Measurements from ENCODE around the gene ARMH3. TPM values are rescaled to one million over a fixed set of nuclear protein-coding genes. Genes with fewer than 3 reads are reported as not detected.

The ARMH3 gene
- total RNA-seq, 1 experiment from 2014 or later = 17.1 TPM

DNA sequence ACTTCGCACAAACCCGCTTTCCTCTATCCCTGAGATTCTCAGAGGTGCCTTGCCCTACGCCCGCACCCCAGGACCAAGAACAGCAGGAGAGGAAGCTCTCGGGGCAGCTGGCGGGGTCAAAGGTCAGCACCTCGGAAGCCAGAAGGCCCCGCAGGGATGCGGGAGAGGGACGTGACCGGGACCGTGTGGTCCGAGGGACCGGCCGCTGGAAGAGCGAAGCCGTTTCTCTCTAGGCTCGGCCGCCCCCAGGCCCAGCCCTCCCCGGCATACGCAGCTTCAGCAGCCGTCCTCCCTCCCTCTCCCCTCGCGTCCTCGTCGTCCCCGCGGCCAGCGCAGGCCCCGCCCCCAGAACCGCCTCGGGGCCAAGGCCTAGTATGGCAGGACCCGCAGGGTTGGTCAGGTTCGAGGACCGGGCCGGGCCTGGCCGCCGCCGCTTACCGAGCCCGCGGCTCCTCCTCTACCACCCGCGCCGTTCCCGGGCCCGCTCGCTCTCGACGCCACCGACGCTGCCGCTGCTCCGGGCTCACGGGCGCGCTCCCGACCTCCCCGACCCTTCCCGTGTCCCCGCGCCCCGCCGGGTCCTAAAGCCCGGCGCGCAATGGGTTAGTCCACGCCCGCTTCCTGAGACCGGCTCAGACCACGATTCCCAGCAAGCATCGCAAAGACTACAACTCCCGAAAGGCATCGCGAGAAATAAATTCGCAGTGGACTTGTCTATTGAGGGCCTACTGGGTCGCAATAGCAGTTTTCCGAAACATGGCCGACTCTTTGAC lies at the start of gene ARMH3 (continued):
- TF ChIP-seq STAT6 (CRISPR knock-in tag; conservative IDR thresholded peaks at IDR 0.05; ENCODE audit: low read depth) (no peak), ZNF232 (CRISPR knock-in tag; IDR thresholded peaks at IDR 0.05) (peak; percentile 79; the same call in 1 of the 2 replicates), ZBTB21 (CRISPR knock-in tag; IDR thresholded peaks at IDR 0.05; ENCODE audit: borderline replicate concordance) (peak; percentile 70; the same call in 1 of the 2 replicates)

- no peaks in the 10 kb centered on the region for H3K4me1 Mint-ChIP-seq
- H3K36me3 Mint-ChIP-seq = peaks cover 14% of the 10 kb centered on the region
- ChIA-PET POLR2A (interaction anchor here (1.5 kb wide), 1 partner anchor 12 kb away, joined by 8 read pairs; no protein-coding TSS in a partner anchor), CTCF (interaction anchor here (0.6 to 2.2 kb wide), 4 partner anchors 10 to 266 kb away, joined by 4 to 9 read pairs (median 6); no protein-coding TSS in a partner anchor)
- no peak overlapping the region for H3K4me3 Mint-ChIP-seq
- no peaks in the 10 kb centered on the region for H3K9me3 Mint-ChIP-seq
- no peak for TF ChIP-seq ELF4 (CRISPR knock-in tag; IDR thresholded peaks at IDR 0.05; ENCODE audit: low read depth)
- TF ChIP-seq, protein P1, sequence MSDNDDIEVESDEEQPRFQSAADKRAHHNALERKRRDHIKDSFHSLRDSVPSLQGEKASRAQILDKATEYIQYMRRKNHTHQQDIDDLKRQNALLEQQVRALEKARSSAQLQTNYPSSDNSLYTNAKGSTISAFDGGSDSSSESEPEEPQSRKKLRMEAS (CRISPR knock-in tag; IDR thresholded peaks at IDR 0.05) = no peak
- no peak for TF ChIP-seq ZNF423 (CRISPR knock-in tag; IDR thresholded peaks at IDR 0.05)
- no peak for TF ChIP-seq IRF2 (CRISPR knock-in tag; IDR thresholded peaks at IDR 0.05; ENCODE audit: borderline replicate concordance, low read depth)
- TF ChIP-seq ZNF416 (CRISPR knock-in tag; IDR thresholded peaks at IDR 0.05) = no peak
- TF ChIP-seq, protein P2, sequence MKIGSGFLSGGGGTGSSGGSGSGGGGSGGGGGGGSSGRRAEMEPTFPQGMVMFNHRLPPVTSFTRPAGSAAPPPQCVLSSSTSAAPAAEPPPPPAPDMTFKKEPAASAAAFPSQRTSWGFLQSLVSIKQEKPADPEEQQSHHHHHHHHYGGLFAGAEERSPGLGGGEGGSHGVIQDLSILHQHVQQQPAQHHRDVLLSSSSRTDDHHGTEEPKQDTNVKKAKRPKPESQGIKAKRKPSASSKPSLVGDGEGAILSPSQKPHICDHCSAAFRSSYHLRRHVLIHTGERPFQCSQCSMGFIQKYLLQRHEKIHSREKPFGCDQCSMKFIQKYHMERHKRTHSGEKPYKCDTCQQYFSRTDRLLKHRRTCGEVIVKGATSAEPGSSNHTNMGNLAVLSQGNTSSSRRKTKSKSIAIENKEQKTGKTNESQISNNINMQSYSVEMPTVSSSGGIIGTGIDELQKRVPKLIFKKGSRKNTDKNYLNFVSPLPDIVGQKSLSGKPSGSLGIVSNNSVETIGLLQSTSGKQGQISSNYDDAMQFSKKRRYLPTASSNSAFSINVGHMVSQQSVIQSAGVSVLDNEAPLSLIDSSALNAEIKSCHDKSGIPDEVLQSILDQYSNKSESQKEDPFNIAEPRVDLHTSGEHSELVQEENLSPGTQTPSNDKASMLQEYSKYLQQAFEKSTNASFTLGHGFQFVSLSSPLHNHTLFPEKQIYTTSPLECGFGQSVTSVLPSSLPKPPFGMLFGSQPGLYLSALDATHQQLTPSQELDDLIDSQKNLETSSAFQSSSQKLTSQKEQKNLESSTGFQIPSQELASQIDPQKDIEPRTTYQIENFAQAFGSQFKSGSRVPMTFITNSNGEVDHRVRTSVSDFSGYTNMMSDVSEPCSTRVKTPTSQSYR (CRISPR knock-in tag; IDR thresholded peaks at IDR 0.05) = no peak
- TF ChIP-seq JUN (CRISPR knock-in tag; IDR thresholded peaks at IDR 0.05) = no peak
- no peak for TF ChIP-seq ZNF396 (CRISPR knock-in tag; IDR thresholded peaks at IDR 0.05; ENCODE audit: borderline replicate concordance)
- no peak for TF ChIP-seq NR3C1 (CRISPR knock-in tag; conservative IDR thresholded peaks at IDR 0.05; ENCODE audit: low read depth)
- peak overlapping the region; percentile 15; the same call in 1 of the 2 replicates for H3K27ac Mint-ChIP-seq
- DNase-seq (ENCODE audit: low spot score) (no peak), ATAC-seq (no peak)
- H3K27me3 Mint-ChIP-seq (ENCODE audit: low read depth) = no peaks in the 10 kb centered on the region
These were observed 46.4 kb upstream of the ARMH3 start for GRCh38 chr10:102102421-102102820.

DNA sequence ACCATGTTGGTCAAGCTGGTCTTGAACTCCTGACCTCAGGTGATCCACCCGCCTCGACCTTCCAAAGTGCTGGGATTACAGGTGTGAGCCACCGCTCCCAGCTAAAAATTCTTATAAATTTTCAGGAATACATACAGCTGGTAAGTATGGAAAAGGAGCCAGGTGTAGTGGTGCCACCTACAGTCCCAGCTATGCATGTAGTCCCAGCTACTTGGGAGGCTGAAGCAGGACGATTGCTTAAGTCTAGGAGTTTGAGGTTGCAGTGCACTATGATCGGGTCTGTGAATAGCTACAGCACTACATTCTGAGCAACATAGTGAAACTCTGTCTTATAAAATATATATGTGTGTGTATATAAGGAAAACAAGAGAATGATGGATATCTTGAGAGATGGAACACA lies 45.2 kb upstream of the ARMH3 start:
- no peak for DNase-seq (ENCODE audit: low spot score)
- no peaks in the 10 kb centered on the region for H3K9me3 Mint-ChIP-seq
- peak; percentile 76 for ATAC-seq
- H3K27me3 Mint-ChIP-seq (ENCODE audit: low read depth) = no peaks in the 10 kb centered on the region
- ChIA-PET POLR2A (interaction anchor here (0.6 to 1.0 kb wide), 4 partner anchors 14 to 214 kb away, joined by 3 to 9 read pairs (median 4); no protein-coding TSS in a partner anchor), CTCF (interaction anchor here (0.7 to 1.9 kb wide), 14 partner anchors 8 to 499 kb away, joined by 3 to 13 read pairs (median 4); no protein-coding TSS in a partner anchor)
- H3K27ac Mint-ChIP-seq = no peak overlapping the region
- no peaks in the 10 kb centered on the region for H3K4me1 Mint-ChIP-seq
- H3K4me3 Mint-ChIP-seq = no peak overlapping the region
- peaks cover 17% of the 10 kb centered on the region for H3K36me3 Mint-ChIP-seq
- TF ChIP-seq GABPB1 (CRISPR knock-in tag; IDR thresholded peaks at IDR 0.05) = no peak
- TF ChIP-seq, protein P3, sequence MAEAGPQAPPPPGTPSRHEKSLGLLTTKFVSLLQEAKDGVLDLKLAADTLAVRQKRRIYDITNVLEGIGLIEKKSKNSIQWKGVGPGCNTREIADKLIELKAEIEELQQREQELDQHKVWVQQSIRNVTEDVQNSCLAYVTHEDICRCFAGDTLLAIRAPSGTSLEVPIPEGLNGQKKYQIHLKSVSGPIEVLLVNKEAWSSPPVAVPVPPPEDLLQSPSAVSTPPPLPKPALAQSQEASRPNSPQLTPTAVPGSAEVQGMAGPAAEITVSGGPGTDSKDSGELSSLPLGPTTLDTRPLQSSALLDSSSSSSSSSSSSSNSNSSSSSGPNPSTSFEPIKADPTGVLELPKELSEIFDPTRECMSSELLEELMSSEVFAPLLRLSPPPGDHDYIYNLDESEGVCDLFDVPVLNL (CRISPR knock-in tag; IDR thresholded peaks at IDR 0.05; ENCODE audit: borderline replicate concordance, low read depth) = no peak
- TF ChIP-seq, protein P1 (CRISPR knock-in tag; IDR thresholded peaks at IDR 0.05) = no peak
- TF ChIP-seq JUN (CRISPR knock-in tag; IDR thresholded peaks at IDR 0.05) = no peak
- TF ChIP-seq, protein P4, sequence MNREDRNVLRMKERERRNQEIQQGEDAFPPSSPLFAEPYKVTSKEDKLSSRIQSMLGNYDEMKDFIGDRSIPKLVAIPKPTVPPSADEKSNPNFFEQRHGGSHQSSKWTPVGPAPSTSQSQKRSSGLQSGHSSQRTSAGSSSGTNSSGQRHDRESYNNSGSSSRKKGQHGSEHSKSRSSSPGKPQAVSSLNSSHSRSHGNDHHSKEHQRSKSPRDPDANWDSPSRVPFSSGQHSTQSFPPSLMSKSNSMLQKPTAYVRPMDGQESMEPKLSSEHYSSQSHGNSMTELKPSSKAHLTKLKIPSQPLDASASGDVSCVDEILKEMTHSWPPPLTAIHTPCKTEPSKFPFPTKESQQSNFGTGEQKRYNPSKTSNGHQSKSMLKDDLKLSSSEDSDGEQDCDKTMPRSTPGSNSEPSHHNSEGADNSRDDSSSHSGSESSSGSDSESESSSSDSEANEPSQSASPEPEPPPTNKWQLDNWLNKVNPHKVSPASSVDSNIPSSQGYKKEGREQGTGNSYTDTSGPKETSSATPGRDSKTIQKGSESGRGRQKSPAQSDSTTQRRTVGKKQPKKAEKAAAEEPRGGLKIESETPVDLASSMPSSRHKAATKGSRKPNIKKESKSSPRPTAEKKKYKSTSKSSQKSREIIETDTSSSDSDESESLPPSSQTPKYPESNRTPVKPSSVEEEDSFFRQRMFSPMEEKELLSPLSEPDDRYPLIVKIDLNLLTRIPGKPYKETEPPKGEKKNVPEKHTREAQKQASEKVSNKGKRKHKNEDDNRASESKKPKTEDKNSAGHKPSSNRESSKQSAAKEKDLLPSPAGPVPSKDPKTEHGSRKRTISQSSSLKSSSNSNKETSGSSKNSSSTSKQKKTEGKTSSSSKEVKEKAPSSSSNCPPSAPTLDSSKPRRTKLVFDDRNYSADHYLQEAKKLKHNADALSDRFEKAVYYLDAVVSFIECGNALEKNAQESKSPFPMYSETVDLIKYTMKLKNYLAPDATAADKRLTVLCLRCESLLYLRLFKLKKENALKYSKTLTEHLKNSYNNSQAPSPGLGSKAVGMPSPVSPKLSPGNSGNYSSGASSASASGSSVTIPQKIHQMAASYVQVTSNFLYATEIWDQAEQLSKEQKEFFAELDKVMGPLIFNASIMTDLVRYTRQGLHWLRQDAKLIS (CRISPR knock-in tag; IDR thresholded peaks at IDR 0.05; ENCODE audit: borderline replicate concordance) = no peak
- no peak for TF ChIP-seq CREB1 (CRISPR knock-in tag; IDR thresholded peaks at IDR 0.05)
- TF ChIP-seq, protein P5, sequence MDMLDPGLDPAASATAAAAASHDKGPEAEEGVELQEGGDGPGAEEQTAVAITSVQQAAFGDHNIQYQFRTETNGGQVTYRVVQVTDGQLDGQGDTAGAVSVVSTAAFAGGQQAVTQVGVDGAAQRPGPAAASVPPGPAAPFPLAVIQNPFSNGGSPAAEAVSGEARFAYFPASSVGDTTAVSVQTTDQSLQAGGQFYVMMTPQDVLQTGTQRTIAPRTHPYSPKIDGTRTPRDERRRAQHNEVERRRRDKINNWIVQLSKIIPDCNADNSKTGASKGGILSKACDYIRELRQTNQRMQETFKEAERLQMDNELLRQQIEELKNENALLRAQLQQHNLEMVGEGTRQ (CRISPR knock-in tag; IDR thresholded peaks at IDR 0.05) = no peak
